Measurements from ENCODE around the gene ELAC2. TPM values are rescaled to one million over a fixed set of nuclear protein-coding genes. Genes with fewer than 3 reads are reported as not detected.

The ELAC2 gene
- total and polyA plus RNA-seq, 2 of the 8 experiments (the other 6 are each of a cell fraction or from before 2014, with no cell fraction given) = 91.6 to 127 TPM

GRCh38 chr17:12953156-12953555 lies 64.7 kb downstream of the ELAC2 start:
- 94% methylated on average over 13 of the region's 13 CpGs; no CpG with 5 or more reads in 1 of the 2 experiments for WGBS, 2 experiments (ENCODE audit: extremely low coverage in 1 of 2, insufficient coverage in 1 of 2, insufficient read length in 1 of 2, insufficient replicate concordance in 2 of 2, low coverage in 1 of 2, low lambda C conversion rate in 2 of 2, missing lambda C conversion rate in 1 of 2)
- H2BK20ac ChIP-seq (ENCODE audit: low read length) = no peak overlapping the region
- no peak overlapping the region for H3K56ac ChIP-seq (replicated peaks; ENCODE audit: insufficient read length, low read depth, low read length)
- H3K18ac ChIP-seq (ENCODE audit: extremely low read depth, low read length) = no peak overlapping the region
- H2BK15ac ChIP-seq (ENCODE audit: low read length) = no peak overlapping the region
- no peak overlapping the region for H3K4me2 ChIP-seq (ENCODE audit: insufficient read depth in 1 of 2, low read depth in 2 of 2, low read length in 2 of 2)
- H3K36me3 ChIP-seq (ENCODE audit: control insufficient read depth in 2 of 4, insufficient read depth in 4 of 4, low read length in 3 of 4) = peaks cover 2 to 27% (median 13%) of the 10 kb centered on the region in 4 experiments; a peak in 6 of 8 replicates
- H3K23me2 ChIP-seq (ENCODE audit: low read depth, low read length) = 0 out of 2 replicates have a peak, but pooled peaks cover 2% of the 10 kb centered on the region
- no peaks in the 10 kb centered on the region for H3K4me1 ChIP-seq (replicated peaks in 1 of 4; ENCODE audit: control insufficient read depth in 3 of 4, insufficient read depth in 4 of 4, low read length in 3 of 4)
- H3K23ac ChIP-seq (ENCODE audit: insufficient read length) = no peak overlapping the region
- no peak overlapping the region for H3K4me3 ChIP-seq (ENCODE audit: extremely low read depth in 1 of 4, insufficient read depth in 2 of 4, low read depth in 3 of 4, low read length in 4 of 4)
- peaks cover 0 to 2% of the 10 kb centered on the region in 2 experiments for H4K20me1 ChIP-seq (replicated peaks in 1 of 2; ENCODE audit: control insufficient read depth in 1 of 2, insufficient read depth in 2 of 2, low read length in 2 of 2)
- FAIRE-seq (no peak), DNase-seq (ENCODE audit: low read depth in 1 of 2, low spot score in 2 of 2) (no peak)
- H4K8ac ChIP-seq (ENCODE audit: extremely low read depth, insufficient read depth, low read length) = no peak overlapping the region
- H3K9me3 ChIP-seq (ENCODE audit: insufficient read depth in 2 of 2, low read depth in 1 of 2, low read length in 1 of 2) = no peaks in the 10 kb centered on the region
- no peak overlapping the region for H2BK12ac ChIP-seq (ENCODE audit: low read depth, low read length)
- no peaks in the 10 kb centered on the region for H3K79me2 ChIP-seq (ENCODE audit: control insufficient read depth in 1 of 2, insufficient read depth in 2 of 2, low read length in 2 of 2)
- H2AFZ ChIP-seq (ENCODE audit: low read length) = no peak overlapping the region
- H2AK5ac ChIP-seq (ENCODE audit: low read depth, low read length) = no peak overlapping the region
- CTCF ChIA-PET (ENCODE audit: partially characterized antibody) = no interaction called here
- H3K27me3 ChIP-seq (replicated peaks in 1 of 4; ENCODE audit: control insufficient read depth in 3 of 4, extremely low read depth in 1 of 4, insufficient read depth in 3 of 4, low read length in 3 of 4) = no peaks in the 10 kb centered on the region
- no peak overlapping the region for H3K9ac ChIP-seq (replicated peaks in 1 of 4; ENCODE audit: extremely low read depth in 1 of 4, low read depth in 3 of 4, low read length in 3 of 4)
- H4K5ac ChIP-seq (ENCODE audit: insufficient read length, low read depth, low read length) = no peak overlapping the region
- H3K27ac ChIP-seq (ENCODE audit: low read depth, low read length) = no peak overlapping the region
- H4K91ac ChIP-seq (replicated peaks; ENCODE audit: insufficient read length, low read length) = no peak overlapping the region
- H3K4ac ChIP-seq (replicated peaks; ENCODE audit: insufficient read length, low read depth, low read length) = no peak overlapping the region
- H2BK120ac ChIP-seq (replicated peaks; ENCODE audit: low read depth, low read length) = no peak overlapping the region
- POLR2A ChIA-PET (ENCODE audit: partially characterized antibody) = interaction anchor here (0.6 kb wide), 1 partner anchor 19 kb away, joined by 3 read pairs; no protein-coding TSS in a partner anchor
- H2BK5ac ChIP-seq (ENCODE audit: low read depth, low read length) = no peak overlapping the region
- no peak overlapping the region for H3K14ac ChIP-seq (ENCODE audit: insufficient read length)
- no peaks in the 10 kb centered on the region for H3K79me1 ChIP-seq (ENCODE audit: low read depth, low read length)
- TF ChIP-seq SIRT6 (IDR thresholded peaks at IDR 0.05; ENCODE audit: low read length) (no peak), EZH2 (IDR thresholded peaks at IDR 0.05; ENCODE audit: low read depth, low read length, severe bottlenecking) (no peak), GTF2F1 (IDR thresholded peaks at IDR 0.05; ENCODE audit: borderline replicate concordance, low read depth, low read length) (no peak), SIN3A (conservative IDR thresholded peaks at IDR 0.05 in 1 of 2, IDR thresholded peaks at IDR 0.05 in 1 of 2; ENCODE audit: low read depth in 1 of 2, low read length in 2 of 2) (no peak), TEAD4 (IDR thresholded peaks at IDR 0.05; ENCODE audit: low read depth, low read length) (no peak), JUND (IDR thresholded peaks at IDR 0.05; ENCODE audit: low read length) (no peak), POLR2A (IDR thresholded peaks at IDR 0.05; ENCODE audit: control extremely low read depth in 1 of 2, low read depth in 2 of 2, low read length in 2 of 2) (no peak), ASH2L (IDR thresholded peaks at IDR 0.05; ENCODE audit: low read length) (no peak), RFX5 (IDR thresholded peaks at IDR 0.05; ENCODE audit: borderline replicate concordance, low read depth, low read length) (no peak), ATF3 (IDR thresholded peaks at IDR 0.05; ENCODE audit: insufficient read depth, low read depth, low read length) (no peak), HDAC2 (IDR thresholded peaks at IDR 0.05; ENCODE audit: borderline replicate concordance in 1 of 2, low read depth in 2 of 2, low read length in 2 of 2) (no peak), RBBP5 (IDR thresholded peaks at IDR 0.05; ENCODE audit: borderline replicate concordance, low read depth, low read length) (no peak), FOSL1 (IDR thresholded peaks at IDR 0.05; ENCODE audit: insufficient read depth, low read depth, low read length) (no peak), BRCA1 (IDR thresholded peaks at IDR 0.05; ENCODE audit: low read depth, low read length) (no peak)

All from H1 (cell line).